BE2C (cell line): Measurements from ENCODE around the gene RBM20.

Experiments used
- DNase-seq: peaks from one replicate; pipeline ENCODE4 v3.0.0-alpha.2; 2020
- H3K27me3 ChIP-seq: fragments of 250-450 bp; sonication (Bioruptor Pico); 2 replicates; pipeline ENCODE4 v1.5.1; 2020; ENCODE audit warnings: mild to moderate bottlenecking
- H3K36me3 ChIP-seq: fragments of 250-450 bp; sonication (Bioruptor Pico); 2 replicates; pipeline ENCODE4 v1.5.1; 2020; ENCODE audit warnings: mild to moderate bottlenecking
- H3K4me1 ChIP-seq: fragments of 250-450 bp; sonication (Bioruptor Pico); 2 replicates; pipeline ENCODE4 v1.5.1; 2020
- H3K4me3 ChIP-seq: 2 replicates; pipeline ENCODE4 v1.5.1; 2011; ENCODE audit warnings: low read depth, low read length
- H3K9me3 ChIP-seq: fragments of 250-450 bp; sonication (Bioruptor Pico); 2 replicates; pipeline ENCODE4 v1.5.1; 2020
- CTCF ChIP-seq: IDR thresholded peaks from 2 replicates; pipeline ENCODE4 v1.5.1; 2012; ENCODE audit warnings: mild to moderate bottlenecking, low read depth, low read length

The RBM20 gene

GRCh38 chr10:110808123-110808522 lies 164.0 kb downstream of the RBM20 start:
- DNase-seq = no peak
- Histone ChIP-seq H3K4me3 (no peak overlapping the region), H3K36me3 (peaks cover 51% of the 10 kb centered on the region), H3K9me3 (no peaks in the 10 kb centered on the region), H3K4me1 (peaks cover 12% of the 10 kb centered on the region), H3K27me3 (no peaks in the 10 kb centered on the region)
- TF ChIP-seq CTCF = no peak

GRCh38 chr10:110808615-110809014 lies 164.5 kb downstream of the RBM20 start:
- Histone ChIP-seq H3K4me1 (peaks cover 8% of the 10 kb centered on the region), H3K36me3 (peaks cover 54% of the 10 kb centered on the region), H3K4me3 (no peak overlapping the region), H3K27me3 (no peaks in the 10 kb centered on the region), H3K9me3 (no peaks in the 10 kb centered on the region)
- no peak for TF ChIP-seq CTCF
- DNase-seq = no peak

- Histone ChIP-seq H3K9me3 (no peaks in the 10 kb centered on the region), H3K27me3 (no peaks in the 10 kb centered on the region), H3K4me1 (no peaks in the 10 kb centered on the region; the same call in 1 of the 2 replicates), H3K4me3 (no peak overlapping the region), H3K36me3 (peaks cover 55% of the 10 kb centered on the region)
- no peak for TF ChIP-seq CTCF
- no peak for DNase-seq
Observed at GRCh38 chr10:110810625-110811024, 166.5 kb downstream of the RBM20 start.

- H3K9me3 ChIP-seq = no peaks in the 10 kb centered on the region
- H3K4me3 ChIP-seq = no peak overlapping the region
- TF ChIP-seq CTCF = no peak
- DNase-seq = peak; percentile 32
- no peaks in the 10 kb centered on the region for H3K27me3 ChIP-seq
- H3K4me1 ChIP-seq = no peaks in the 10 kb centered on the region
- peaks cover 57% of the 10 kb centered on the region for H3K36me3 ChIP-seq
Observed at GRCh38 chr10:110811791-110812581, 167.8 kb downstream of the RBM20 start.

- Histone ChIP-seq H3K4me1 (no peaks in the 10 kb centered on the region), H3K36me3 (peaks cover 57% of the 10 kb centered on the region), H3K9me3 (no peaks in the 10 kb centered on the region), H3K4me3 (no peak overlapping the region), H3K27me3 (no peaks in the 10 kb centered on the region)
- TF ChIP-seq CTCF = no peak
- DNase-seq = no peak
Observed at GRCh38 chr10:110812583-110812982, 168.4 kb downstream of the RBM20 start.

- peaks cover 7% of the 10 kb centered on the region for H3K4me1 ChIP-seq
- peaks cover 47% of the 10 kb centered on the region for H3K36me3 ChIP-seq
- no peak overlapping the region for H3K4me3 ChIP-seq
- TF ChIP-seq CTCF = no peak
- H3K27me3 ChIP-seq = no peaks in the 10 kb centered on the region
- DNase-seq = no peak
- no peaks in the 10 kb centered on the region for H3K9me3 ChIP-seq
Observed at GRCh38 chr10:110813743-110814472, 169.8 kb downstream of the RBM20 start.
